GM12892 (cell line): ENCODE measurements around the gene EDN2.

ENCODE experiments used
- POLR2A ChIP-seq: IDR thresholded peaks from 2 replicates; pipeline ENCODE4 v1.6.1; 2011; ENCODE audit warnings: low read depth, low read length, control low read depth
- POLR2AphosphoS5 ChIP-seq: IDR thresholded peaks from 2 replicates; pipeline ENCODE4 v1.6.1; 2011; ENCODE audit warnings: low read depth, low read length, control low read depth
- TAF1 ChIP-seq: IDR thresholded peaks from 2 replicates; pipeline ENCODE4 v1.6.1; 2011; ENCODE audit warnings: low read depth, mild to moderate bottlenecking, control low read depth, low read length, borderline replicate concordance

DNA sequence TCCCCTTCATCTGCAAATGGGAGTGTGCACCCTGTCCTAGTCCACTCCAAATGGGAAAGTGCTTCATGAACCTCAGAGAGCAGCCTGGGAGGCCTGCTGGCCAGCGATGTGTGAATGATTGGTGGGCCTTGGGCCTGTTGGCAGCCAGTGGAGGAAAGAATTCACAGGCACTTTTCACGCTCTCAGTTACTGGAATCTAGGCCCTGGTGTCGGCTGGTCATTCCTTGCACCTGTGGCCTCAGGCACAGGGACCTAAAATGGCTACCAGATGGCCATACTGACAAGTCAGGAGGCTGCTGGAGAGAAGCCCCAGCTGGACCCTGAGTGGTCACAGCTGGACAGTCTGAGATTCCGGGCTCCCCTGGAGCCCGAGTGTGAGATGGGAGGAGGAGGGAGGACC, 18.4 kb upstream of the EDN2 start:
- TF ChIP-seq POLR2A, result no peak
- no peak for TF ChIP-seq POLR2AphosphoS5
- TF ChIP-seq TAF1, result no peak
